ENCODE results near the gene NTF4.

DNA sequence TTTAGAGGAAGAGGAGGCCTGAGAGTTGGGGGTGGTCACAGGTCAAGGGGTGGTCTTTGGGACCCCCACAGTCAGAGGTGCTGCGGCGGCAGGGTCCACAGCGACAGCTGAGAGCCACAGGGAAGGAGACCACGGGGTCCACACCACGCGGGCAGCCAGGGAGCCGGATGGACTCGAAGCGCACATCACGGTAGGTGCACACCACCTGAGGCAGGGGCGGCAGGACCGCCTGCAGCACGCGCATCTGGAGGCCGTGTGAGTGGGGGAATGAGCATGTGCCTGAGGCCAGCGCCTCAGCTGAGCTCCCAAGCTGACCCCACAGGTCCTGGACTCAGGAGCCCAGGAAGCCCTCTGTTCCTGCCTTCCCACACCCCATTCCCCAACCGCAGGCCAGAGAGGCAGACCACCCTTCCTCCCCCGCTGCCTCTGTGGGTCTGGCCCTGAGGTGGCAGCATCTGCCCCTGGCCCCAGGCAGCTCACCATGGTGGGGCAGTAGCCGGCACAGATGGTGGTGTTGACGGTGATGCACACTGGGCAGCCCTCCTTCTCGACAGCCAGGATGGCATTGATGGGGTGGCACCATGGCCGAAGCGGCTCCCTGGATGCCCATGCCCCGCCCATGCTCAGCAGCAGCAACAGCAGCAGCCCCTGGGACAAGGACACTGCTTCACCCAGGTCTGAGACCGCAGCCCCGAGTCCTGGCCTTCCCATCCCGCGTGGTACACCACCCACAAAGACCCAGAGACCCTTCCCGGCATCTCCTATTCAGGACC is 48.4 kb downstream of the NTF4 start:
- no peak for TF ChIP-seq CTCF (IDR thresholded peaks at IDR 0.05; ENCODE audit: low read depth, low read length)
- no peak for TF ChIP-seq EZH2phosphoT487 (IDR thresholded peaks at IDR 0.05; ENCODE audit: low read depth)
